HG03139 (cell line): ENCODE measurements around the gene SCO2.

ENCODE experiments used
- ATAC-seq: cut with Tn5 transposase; IDR thresholded peaks from one replicate; pipeline ENCODE4 v1.9.1; 2021; ENCODE audit not compliant: unreplicated experiment

The SCO2 gene

DNA sequence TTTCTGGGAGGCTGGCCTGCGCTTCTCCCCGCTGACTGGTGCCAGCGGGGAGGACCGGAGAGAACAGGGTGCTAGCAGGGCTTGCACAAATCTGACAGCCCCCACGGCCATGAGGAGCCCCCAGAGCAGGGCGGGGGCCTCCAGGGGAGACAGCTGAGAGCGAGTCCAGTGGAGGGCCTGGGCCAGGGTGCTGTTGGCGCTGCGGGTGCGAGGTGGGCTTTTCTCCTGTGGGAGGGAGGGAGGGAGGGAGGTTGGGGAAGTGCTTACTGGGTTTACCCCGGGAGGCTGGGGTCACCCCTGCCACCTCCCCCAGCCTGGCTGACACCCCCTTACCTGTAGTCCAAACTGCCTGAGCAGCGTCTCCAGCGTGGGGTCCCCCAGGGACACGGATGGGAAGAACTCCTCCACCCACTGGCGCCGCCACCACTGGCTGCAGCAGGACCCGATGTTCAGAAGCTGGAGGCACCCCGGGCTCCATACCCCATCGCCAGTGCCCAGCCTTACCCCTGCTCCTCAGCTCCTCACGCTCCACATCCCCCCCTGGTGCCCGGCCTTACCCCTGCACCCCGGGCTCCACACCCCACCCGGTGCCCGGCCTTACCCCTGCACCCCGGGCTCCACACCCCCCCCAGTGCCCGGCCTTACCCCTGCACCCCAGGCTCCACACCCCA, 21.8 kb downstream of the SCO2 start:
- ATAC-seq, result no peak

DNA sequence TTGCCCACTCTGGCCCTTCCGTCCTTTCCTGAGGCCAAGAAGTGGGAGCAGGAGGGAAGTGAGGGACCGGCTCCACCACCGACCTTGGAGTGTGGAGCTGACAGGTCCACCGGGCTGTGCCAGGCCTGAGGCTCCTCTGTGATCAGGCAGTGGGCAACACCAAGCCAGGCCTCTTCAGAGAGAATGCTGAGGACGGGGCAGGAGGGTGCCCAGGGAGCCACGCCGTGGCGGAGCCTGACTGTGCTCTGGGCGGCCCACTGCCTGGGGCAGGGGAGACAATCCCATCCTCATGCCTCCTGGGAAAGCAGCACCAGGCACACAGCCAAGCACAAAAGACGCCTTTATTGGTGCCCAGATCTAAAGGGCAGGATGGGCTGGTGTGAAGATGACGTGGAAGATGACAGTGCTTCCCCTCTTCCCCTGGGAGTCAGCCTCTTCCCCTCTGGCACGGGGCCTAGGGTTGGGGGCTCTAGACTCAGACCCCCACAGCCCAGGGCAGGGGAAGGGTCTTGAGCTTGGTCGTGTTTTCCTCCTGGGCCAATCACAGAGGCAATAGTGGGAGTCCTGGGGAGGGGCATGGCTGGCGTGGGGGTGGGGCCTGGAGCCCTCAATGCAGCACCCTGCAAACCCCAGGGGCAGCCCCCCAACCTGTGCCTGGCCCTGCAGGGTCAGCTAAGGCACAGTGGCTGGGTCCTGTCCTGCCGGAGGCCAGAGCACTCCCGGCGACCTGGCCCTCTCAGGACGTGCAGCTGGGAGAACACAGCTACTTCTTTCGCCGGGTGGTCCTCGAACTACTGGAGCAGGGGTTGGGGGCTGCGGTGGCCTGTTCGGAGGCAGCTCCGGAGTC, 22.5 kb downstream of the SCO2 start:
- ATAC-seq, result no peak

- ATAC-seq, result no peak
Observed at GRCh38 chr22:50502096-50502495, 23.3 kb downstream of the SCO2 start.

GRCh38 chr22:50500452-50500851, 24.9 kb downstream of the SCO2 start:
- ATAC-seq, result no peak

- no peak for ATAC-seq
Observed at GRCh38 chr22:50498322-50498890, 27.0 kb downstream of the SCO2 start.

DNA sequence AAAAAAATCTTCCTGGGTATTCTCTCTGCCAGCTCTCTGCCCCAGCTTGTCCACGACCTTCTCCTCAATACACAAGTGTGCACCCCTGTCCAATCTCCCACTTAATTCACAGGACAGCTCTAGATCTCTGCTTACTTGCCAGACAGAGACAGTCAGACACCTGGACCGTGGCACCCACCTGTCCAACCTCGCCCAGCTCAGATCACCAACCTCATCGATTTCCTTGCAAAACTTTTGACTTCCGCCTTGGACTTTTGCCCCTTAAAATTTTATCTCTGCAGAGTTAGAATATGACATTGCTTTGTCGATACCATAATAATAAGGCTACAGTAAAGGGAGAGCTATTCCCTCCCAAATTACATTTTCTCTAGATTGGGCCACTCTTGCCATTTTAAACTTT, 28.3 kb downstream of the SCO2 start:
- no peak for ATAC-seq

DNA sequence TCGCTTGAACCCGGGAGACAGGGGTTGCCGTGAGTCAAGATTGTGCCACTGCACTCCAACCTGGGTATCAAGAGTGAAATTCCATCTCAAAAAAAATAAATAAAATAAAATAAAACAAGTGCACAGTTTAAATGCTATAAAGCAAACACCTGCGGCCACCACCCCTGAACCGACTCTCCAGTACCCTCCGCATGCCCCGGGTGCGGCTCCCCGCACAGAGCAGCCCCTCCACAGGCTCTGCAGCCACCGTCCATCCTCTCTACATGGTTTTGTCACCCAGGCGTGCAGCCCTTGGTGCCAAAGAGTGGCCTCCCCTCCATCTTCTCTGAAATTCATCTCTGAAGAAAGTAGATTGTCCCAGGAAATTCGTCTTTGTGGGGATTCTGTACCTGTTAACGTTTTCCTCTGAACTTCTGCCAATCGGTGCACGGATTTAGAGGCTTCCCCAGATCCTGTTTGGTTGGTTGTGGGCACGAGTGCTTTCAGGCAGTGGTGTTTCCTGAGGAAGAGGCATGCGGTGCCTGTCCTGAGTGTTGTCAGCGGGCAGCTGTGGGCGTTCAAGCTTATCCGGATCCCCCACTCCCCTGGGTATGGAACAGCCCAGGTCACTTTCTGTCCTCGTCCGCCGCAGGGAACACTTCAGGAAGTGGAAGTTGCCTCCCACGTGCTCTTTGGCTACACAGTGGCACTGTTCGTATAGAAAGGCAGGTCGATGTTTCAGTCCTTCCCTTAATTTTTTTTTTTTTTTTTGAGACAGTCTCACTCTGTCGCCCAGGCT, 34.7 kb downstream of the SCO2 start:
- no peak for ATAC-seq

- no peak for ATAC-seq
Observed at GRCh38 chr22:50489363-50490243, 35.8 kb downstream of the SCO2 start.

DNA sequence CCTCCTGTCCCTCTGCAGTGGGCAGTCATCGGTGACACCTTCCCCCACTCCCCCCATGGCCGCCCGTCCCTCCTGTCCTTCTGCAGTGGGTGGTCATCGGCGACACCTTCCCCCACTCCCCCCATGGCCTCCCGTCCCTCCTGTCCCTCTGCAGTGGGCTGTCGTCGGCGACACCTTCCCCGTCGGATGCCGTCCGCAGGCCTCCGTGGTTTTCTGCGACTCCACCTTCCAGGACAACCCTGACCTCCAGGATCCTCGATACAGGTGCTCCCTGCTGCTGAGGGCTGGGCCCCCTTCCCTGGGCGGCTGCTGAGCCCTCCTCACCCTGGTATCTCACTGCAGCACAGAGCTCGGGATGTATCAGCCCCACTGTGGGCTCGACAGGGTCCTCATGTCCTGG, 36.5 kb downstream of the SCO2 start:
- no peak for ATAC-seq

- ATAC-seq, result no peak
Observed at GRCh38 chr22:50488006-50488677, 37.3 kb downstream of the SCO2 start.

DNA sequence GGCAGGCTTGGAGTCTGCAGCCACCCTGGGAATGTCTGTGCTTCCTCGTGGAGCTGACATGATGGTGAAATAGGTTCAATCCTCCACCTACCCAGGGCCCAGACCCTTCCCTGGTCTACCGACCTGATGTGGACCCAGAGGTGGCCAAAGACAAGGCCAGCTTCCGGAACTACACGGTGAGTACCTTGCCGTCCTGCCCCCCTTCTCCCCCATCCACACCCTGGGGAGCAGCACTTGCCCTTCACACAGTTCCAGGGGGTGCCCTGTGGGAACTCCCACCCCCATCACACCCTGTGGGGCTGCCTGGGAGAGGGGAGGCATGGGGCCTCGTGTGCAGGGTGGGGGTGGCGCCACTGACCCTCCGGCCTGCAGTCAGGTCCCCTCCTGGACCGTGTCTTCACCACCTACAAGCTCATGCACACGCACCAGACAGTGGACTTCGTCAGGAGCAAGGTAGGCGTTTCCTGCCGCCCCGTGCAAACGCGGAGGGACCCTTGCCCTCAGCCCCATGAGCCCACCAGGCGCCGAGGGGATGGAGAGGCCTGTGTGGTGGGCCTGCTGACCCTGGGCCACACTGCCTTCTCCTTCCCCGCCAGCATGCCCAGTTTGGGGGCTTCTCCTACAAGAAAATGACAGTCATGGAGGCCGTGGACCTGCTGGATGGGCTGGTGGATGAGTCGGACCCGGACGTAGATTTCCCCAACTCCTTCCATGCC, 38.0 kb downstream of the SCO2 start:
- no peak for ATAC-seq

GRCh38 chr22:50486561-50487289, 38.7 kb downstream of the SCO2 start, which contains the start of gene MIOX:
TSS of gene MIOX (plus strand) at chr22:50486859. CDS start at chr22:50486898, 39 bp downstream.
- ATAC-seq, result no peak

- ATAC-seq, result no peak
Observed at GRCh38 chr22:50485221-50486131, 39.9 kb downstream of the SCO2 start.

DNA sequence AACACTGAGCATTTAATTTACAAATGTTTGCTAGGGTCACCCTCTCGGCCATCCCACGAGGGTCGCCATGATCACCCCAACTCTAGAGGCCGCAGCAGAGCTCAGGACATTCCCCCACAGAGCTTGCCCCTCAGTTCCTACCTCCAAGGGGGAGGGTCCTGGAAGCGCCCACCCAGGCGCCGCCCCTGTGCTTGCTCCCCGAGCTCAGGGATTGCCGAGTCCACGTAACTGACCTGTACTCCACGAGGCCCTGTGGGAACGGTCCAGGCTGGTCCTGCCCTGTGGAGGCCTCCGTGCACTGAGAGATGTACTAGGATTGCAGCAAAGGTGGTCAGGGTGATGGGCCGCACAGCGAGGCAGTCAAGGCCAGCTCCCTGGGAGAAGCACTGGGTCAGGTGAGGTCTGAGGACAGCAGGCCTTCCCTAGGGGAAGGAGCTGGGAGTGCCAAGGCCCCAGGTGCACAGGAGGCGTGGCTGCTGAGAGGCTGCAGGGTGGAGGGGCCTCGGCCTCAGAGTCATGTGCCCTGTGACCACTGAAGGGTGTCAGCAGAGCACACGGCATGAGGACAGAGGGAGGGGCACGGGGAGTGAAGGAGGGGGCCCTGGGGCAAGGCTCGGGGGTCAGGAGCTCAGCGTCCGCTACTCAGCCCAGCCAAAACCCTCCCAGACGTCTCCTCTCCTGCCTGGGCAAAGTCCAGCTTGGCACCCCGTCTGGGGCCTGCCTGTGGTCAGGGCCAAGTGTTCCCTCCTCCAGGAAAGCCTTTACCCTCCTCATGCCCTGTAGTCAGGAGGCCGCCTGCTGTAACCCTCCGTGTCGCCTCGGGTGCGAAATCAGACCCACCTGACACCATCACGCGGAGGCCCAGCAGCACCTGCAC, 41.2 kb downstream of the SCO2 start:
- ATAC-seq, result no peak

- ATAC-seq, result no peak
Observed at GRCh38 chr22:50483556-50483955, 41.8 kb downstream of the SCO2 start.

GRCh38 chr22:50483106-50483505, 42.3 kb downstream of the SCO2 start:
- no peak for ATAC-seq
